Stimulated activated CD4-positive, alpha-beta T cell treated with anti-CD3 and anti-CD28 coated beads, TNF-alpha, amount 100 ng/mL, for 24 hours (primary cell): ENCODE data around the gene SLMAP.

Experiments
- DNase-seq, 3 experiments: peaks; one replicate each; pipeline ENCODE4 v3.0.0-alpha.2; 2020; ENCODE audit warnings: low read depth in 3 of 3

The SLMAP gene

DNA sequence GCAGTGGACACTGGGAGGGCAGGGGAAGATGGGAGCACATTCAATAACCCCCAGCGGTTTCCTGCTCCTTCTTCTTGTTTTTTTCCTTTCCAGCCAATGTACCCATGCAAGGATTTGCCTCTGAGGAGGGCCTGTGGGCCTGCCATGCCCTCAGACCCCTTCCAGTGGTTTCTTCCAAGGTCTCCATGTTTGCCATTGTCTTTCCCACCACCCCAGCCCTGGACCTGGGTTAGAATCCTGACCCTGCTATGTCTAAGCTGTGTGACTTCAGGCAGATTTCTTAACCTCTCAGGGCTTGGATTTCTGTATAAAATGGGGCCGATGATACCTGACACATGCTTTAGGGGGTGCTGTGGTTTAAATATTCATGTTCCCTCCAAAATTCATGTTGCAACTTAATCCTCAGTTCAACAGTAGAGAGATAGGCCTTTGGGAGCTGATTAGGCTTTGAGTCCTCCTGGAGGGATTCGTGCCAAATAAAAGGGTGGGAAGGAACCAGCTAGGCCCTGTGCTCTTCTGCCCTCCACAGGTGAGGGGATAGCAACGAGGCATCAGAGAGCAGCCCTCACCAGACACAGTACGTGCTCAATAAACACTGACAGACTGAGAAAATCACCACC lies 205.8 kb downstream of the SLMAP start:
- DNase-seq, result no peak

DNA sequence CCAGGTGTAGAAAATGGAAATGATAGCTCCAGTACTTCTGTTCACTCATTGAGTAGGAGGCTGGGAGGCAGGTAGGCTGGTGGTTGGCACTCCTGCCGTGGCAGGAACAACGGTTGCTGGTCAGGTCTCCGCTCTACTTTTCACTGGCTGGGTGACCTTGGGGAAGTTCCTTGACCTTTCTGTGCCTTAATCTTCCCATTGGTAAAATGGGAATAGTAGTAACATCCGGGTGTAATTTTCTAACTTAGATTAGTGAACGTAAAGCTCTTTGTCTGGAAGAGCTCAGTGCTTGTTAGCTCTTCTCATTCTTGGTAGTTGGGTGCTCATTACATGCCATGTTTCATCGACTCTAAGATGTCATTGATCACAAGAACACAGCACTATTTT lies 206.3 kb downstream of the SLMAP start:
- DNase-seq, result no peak

DNA sequence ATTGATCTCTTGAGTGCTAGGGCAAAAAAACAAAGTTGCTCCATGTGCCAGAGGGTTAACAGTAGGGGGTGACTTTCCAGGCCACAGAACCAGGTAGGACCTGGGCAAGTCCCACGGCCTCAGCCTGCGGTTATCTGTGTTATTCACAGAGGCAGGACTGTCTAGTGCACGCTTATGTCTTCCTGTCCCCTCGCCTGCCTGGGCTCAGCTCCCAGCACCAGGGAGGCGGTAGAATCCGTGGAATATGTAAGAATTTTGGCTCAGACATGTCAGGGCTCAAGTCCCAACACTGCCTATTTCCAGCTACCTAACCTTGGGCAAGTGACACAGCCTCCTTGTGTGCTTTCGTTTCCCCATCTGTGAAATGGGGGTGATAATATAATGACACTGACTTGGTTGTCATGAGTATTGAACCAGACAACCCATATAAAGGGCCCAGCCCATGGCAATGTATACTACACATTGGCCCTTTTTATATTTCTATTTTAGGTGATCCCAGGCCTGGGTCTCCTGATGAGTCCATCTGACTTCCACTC lies 207.8 kb downstream of the SLMAP start:
- DNase-seq, result no peak

DNA sequence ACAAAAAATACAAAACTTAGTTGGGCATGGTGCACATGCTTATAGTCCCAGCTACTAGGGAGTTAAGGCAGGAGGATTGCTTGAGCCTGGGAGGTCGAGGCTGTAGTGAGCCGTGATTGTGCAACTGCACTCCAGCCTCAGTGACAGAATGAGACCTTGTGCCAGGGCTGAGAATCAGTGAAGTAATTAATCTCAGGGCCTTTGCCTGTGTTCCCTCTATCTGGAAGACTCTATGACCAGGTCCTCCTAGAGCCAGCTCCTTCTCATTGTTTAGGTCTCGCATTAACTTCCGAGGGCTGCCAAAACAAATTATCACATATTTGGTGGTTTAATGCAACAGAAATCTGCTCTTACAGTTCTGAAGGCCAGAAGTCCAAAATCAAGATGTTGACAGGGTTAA lies 210.7 kb downstream of the SLMAP start:
- DNase-seq, result no peak

DNA sequence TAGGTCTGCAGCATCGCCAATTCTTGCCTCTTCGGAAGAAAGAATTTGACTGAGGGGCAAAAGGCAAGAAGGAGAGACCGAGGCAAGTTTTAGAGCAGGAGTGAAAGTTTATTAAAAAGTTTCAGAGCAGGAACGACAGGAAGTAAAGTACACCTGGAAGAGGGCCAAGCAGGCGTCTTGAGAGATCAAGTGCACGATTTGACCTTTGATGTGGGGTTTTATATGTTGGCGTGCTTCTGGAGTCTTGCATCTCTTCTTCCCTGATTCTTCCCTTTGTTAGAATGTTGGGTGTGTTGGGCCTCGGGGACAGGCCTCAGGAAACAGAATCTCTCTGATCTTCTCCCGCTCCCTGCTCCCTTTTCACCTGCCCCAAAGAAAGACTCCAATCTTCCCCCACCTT lies 211.5 kb downstream of the SLMAP start:
- DNase-seq, result no peak

DNA sequence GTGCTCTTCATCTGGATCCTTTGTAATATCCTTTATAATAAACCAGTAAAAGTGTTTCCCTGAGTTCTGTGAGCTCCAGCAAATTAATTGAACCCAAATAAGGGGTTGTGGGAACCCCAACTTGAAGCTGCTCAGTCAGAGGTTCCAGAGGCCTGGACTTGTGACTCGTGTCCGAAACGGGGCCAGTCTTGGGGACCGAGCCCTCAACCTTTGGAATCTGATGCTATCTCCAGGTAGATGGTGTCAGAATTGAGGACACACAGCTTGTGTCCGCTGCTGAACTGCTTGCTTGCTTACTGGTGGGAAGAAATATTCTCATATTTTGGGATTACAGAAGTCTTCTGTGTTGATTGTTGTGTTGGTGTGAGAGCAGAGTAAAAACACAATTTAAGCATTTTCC lies 212.4 kb downstream of the SLMAP start:
- no peak for DNase-seq

DNA sequence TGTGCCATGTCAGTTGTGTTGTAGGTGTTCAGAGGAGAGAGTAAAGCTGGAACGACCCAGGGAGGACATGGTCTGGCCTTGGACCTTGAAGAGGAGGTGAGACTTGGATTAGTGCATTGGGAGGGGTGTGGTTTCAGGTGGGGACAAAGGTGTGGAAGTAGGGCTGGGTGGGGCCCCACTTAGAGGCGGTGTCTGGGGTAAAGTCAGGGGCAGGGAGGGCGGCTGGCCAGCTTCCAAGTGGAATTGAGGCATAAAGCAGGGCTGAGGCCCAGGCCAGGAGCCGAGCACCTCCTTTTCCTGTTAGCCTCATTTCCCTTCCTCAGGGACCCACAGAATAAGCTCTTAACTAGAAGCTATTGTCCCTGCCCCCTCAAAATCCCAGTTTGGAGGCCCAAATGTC lies 215.9 kb downstream of the SLMAP start:
- DNase-seq, result no peak

DNA sequence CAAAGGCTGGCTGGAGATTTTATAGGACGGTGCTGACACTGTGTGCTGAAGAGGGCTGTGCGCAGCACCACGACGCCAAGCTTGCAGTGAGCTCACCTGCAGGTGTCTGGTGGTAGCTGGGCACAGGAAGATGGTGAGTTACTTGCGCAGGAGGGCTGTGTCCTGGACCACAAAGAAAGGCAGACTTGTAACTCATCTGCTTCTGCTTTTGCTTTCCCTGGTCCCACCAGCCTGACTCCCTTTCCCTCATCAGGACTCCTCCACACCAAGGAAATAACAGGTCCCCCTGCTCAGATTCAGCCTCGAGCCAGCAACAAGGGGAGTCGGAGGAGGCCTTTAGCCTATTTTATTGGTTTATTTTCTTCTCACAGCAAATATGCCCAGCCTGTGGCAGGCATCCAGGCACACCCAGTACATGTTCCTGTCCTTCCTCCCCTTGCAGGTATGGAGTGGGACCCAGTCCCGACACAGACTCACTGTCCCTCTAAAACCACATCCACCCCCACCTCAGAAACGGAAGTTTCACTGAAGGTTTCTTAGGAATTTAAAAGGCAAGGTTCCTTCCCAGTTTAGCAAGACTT lies 216.5 kb downstream of the SLMAP start:
- no peak for DNase-seq

DNA sequence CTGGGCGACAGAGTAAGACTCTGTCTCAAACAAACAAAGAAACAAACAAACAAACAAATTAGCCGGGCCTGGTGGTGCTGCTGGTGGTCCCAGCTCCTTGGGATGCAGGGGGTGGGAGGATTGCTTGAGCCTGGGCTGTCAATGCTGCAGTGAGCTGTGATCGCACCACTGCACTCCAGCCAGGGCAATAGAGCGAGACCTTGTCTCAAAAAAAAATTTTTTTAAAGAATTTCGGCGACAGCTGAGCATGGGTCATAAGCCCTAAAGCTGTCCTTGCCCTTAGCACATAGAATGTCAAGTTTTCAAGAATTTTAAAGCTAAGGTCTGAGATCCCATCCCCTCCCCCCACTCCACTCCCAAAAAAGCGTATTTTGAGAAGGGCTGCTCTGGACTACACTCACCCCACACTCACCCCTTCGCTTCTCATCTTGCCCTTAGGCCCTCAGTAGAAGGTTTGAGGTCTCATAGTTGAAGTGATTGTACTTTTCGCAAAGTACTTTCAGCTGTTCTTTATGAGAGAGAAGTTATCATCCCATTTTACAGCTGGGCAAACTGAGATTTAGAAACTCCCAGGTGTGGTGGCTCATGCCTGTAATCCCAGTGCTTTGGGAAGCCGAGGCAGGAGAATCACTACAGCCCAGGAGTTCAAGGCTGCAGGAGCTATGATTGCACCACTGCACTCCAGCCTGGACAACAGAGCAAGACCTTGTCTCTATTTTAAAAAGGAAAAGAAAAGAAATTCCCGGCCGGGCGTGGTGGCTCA lies 217.8 kb downstream of the SLMAP start:
- DNase-seq, result no peak

DNA sequence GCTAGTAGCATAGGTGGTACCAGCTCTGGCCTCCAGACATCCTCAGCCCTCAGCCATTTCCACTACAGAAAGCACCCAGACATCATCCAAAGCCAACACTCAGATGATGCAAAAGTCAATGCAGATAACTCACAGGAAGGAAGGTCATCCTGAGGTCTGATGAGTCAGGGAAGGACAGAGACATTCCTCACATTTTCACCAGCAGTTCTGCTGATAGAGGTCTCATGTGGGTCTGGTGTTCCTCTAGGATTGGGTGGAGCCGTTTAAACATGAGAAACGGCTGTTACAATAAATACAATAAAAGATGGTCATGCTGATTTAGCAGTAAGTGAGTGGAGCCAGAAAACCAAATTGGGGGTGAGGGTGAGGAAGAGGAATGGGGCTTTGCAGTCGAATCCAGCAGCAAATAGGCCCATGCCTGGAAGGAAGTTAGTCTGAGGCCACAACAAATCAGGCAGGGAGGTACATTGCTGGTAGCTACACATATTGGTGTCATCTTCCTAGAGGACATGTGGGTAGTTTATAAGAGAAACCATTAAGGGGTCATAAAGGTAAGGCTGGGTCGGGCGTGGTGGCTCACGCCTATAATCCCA lies 218.8 kb downstream of the SLMAP start:
- DNase-seq, result no peak

DNA sequence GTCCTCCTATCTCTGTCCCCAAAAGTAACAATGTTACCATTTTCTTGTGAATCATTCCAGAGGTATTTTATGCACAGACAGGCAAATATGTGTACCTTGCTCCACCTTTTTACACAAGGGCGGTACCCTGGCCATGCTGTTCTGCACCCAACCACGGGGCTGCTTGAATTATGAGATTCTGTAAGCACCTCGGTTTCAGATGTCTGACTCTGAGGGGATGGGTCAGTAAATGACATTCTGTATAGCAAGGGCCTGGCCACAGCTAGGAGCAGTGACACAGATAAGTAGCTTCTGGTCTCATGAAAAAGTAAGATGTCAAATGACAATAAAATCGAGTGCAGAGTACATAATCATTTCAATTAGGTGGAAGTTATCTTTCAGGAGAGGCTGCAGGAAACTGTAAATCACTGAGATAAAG lies 221.7 kb downstream of the SLMAP start:
- no peak for DNase-seq

DNA sequence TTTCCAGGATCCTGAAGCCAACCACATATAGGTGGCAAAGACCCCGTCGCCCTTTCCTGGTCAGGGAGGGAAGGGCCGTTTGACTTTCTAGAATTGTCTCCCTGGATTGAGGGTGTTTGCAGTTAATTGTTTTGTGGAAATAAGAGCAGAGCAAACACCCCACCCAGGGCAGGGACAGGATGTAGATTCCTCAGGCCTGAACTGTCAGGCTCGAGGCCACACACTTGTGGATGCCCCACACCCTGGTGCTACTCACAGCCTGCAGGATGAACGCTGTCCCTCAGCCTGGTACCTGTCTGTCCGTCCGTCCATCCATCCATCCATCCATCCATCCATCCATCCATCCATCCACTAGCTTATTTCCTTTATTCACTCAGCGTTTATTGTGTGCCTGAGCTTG lies 222.2 kb downstream of the SLMAP start:
- no peak for DNase-seq
